GM21526 (cell line): ENCODE results near the gene RADIL.
"Not testable (repeated sequence)": the region's sequence is repeated elsewhere in the genome, so short reads cannot be mapped to it uniquely, and the experiment has no call there.

Experiments used
- ATAC-seq: cut with Tn5 transposase; IDR thresholded peaks from one replicate; pipeline ENCODE4 v1.9.1; 2021; ENCODE audit warnings: moderate library complexity; ENCODE audit not compliant: unreplicated experiment, low FRiP score

Gene RADIL

DNA sequence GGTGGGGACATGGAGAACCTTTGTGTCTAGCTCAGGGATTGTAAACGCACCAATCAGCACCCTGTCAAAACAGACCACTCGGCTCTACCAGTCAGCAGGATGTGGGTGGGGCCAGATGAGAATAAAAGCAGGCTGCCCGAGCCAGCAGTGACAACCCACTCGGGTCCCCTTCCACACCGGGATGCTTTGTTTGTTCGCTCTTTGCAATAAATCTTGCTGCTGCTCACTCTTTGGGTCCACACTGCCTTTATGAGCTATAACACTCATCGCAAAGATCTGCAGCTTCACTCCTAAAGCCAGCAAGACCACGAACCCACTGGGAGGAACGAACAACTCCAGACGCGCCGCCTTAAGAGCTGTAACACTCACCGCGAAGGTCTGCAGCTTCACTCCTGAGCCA, 89.3 kb downstream of the RADIL start:
- ATAC-seq = not testable (repeated sequence)

DNA sequence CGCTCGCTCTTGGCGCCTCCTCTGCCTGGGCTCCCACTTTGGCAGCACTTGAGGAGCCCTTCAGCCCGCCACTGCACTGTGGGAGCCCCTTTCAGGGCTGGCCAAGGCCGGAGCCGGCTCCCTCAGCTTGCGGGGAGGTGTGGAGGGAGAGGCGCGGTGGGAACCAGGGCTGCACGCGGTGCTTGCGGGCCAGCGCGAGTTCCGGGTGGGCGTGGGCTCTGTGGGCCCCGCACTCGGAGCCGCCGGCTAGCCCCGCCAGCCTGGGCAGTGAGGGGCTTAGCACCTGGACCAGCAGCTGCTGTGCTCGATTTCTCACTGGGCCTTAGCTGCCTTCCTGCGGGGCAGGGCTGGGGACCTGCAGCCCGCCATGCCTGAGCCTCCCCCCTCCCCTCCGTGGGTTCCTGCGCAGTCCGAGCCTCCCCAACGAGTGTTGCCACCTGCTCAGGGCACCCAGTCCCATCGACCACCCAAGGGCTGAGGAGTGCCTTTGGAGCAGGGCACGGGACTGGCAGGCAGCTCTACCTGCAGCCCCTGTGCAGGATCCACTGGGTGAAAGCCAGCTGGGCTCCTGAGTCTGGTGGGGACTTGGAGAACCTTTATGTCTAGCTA, 90.0 kb downstream of the RADIL start:
- ATAC-seq = not testable (repeated sequence)

DNA sequence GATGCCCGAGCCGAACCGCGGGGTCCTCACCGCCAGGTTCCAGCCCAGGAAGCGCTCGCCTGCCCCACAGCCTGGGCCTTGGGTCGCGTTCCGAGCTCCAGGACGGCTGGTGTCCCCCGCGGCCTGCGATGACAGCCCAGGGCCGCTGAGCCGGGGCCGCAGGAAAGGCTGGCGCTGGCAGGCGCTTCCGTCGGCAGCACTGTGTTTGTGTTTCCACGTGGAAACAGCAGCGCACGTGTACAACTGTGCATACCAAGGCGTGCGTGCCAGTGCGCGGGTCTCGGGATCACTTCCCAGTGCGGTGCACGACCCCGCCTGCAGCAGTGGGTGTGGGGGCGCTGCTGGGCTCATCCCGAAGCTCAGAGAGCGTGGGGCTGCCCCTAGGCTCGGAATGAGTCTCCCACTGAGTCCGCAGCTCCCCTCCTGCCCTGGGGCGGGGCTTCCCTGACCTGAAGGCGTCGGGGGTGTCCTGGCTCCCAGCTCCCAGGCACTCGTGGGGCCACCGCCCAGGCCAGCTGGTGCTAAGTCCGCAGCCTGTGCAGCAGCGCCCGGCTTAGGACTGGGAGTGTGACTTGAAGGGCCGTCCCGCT, 90.9 kb downstream of the RADIL start:
- ATAC-seq = no peak

DNA sequence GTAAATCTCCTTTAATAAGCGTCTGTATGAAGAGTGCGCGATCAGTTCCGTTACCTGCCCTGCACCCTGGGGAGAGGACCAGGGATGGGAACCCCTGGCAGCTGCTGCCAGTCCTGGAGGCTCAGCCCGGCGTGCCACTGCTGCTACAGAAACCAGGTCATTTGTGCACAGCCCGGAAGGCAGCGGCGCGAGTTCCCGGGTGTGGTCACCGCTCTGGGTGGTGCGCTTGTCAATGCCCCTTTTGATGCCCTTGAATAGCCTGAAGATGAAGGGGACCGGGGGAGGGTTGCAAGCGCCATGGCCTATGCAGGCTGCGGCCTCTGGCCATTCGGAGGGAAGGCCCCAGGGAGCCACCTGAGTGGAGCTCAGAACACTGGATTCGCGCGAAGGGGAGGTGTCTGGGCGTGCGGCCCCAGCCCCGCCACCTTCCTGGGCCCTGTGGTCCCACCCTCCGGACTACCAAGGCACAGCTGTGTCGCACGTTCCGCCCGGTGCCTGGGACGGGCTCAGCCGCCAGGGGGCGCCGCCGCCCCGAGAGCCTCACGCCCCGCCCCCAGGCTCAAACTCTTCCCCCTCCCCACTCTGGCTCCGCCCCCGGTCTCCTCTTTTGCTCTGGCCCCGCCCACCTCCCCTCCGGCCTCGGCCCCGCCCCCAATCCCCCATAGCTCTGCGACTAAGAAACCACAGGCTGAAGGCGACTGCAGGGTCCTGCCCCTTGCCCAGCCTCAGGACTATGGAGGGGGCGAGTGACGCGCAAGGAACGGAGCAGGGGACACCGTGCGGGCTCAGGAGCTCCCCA, 91.6 kb downstream of the RADIL start:
- no peak for ATAC-seq

DNA sequence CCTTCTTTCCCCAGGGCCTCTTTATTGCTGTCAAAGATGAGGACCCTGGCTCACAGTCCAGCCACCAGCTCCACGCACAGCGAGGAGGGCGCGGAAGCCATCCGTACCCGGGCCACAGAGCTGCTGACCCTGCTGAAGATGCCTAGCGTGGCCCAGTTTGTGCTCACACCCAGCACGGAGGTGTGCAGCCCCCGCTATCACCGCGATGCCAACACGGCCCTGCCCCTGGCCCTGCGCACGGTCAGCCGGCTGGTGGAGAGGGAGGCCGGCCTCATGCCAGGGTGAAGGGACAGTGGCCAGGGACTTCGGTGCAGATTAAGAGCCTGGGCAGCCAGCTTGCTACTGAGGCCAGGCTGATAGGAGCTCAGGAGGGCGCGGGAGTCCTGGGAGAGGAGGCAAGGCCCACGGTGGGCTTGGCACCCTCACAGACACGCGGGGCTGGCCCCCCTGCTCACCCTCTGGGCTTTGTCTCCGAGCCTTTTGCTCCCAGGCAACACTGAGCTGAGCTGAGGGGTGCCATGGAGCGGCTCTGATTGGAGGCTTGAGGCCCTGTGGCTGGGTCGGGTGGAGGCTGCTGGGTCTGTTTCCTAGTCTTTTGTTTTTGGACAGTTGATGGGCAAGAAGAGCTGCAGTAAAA, 92.3 kb downstream of the RADIL start:
- ATAC-seq = no peak

DNA sequence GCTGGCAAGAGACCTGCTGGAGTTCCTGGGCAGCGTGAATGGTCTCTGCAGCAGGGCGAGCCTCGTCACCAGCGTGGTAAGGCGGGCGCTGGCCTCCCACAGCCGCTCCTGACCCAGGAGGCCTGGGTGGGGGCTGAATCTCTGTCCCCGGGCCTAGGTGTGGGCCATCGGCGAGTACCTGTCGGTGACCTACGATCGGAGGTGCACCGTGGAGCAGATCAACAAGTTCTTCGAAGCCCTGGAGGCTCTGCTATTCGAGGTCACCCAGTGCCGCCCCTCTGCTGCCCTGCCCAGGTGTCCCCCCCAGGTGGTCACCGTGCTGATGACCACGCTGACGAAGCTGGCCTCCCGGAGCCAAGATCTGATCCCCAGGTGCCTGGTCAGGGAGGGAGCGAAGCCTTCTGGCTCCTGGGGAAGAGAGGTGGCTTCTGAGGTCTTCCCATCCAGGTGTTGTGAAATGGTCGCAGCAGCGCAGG, 93.0 kb downstream of the RADIL start:
- no peak for ATAC-seq

DNA sequence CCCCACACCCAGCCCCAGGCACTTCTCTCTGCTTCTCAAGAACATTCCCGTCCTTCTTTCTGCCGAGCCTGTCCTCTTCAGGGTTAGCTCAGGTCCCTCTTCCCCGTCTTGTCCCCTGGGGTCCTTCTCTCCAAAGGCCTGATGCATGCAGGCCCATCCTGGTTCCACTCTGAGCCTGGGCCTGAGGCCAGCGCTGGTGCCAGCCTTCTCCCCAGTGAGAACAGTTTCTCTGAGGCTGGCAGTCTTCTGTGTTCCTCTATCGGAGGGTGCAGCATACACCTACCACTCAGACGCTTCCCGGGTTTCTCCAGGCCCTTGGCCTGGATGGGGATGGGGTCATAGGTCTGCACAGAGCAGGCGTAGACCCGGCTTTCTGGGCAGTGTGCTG, 93.4 kb downstream of the RADIL start:
- no peak for ATAC-seq

DNA sequence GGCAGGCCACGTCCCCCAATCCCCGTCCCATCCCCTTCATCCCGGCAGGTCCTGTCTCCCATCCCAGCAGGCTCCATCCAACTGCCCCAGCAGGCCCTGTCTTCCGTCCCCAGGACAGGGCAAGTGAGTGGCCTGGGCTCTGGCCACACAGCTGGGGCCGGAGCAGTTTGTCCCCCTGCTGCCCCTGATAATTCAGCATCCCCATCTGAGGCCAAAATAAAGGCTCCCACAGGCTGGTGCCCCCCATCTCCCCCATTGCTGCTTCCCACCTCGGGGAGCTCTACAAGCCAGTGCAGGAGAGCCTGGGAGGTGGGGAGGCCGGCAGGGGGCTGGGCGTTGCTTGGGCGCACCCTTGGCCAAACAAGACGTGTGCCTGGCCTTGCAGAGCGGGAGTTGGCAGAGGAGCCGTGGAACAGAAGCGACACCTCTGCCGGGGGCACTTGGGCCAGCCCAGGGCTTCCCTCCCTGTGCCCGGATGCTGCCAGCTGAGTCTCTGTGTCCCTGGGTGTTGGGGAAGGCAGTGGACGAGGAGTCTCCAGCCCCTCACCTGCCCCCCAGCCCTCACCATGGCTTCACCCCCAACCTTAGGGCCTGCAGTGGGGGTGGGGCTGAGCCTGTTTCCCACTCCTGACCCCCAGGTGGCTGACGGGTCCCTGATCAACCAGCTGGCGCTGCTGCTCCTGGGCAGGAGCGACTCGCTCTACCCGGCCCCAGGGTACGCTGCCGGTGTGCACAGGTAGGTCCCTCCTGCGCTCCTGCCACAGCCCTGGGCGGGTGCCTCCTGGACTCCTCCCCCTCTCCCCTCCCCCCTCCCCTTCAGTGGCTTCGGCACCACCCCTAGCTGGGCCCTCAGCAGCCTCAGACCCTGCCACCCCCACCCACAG, 94.1 kb downstream of the RADIL start:
- no peak for ATAC-seq

DNA sequence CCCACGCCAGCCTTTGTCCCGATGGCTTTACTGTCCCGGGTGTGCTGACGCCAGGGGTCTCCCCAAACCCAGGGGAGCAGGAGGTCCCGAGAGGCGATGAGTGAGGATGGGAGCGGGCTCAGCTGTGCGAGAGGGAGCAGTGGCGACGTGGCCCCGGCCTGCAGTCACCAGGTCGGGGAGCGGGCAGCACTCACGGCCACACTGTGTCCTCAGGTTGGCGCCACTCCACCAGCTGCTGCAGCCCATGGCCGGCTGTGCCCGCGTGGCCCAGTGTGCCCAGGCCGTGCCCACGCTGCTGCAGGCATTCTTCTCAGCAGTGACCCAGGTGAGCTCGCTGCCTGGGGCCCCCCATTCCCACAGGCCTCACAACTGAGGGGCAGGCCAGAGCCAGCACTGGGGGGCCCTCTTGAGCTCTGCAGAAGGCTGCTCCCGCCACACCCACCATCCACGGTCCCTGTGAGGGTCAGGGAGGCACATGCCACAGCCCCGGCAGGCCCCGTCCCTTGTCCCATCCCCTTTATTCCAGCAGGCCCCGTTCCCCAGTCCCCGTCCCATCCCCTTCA, 94.8 kb downstream of the RADIL start:
- ATAC-seq = no peak

DNA sequence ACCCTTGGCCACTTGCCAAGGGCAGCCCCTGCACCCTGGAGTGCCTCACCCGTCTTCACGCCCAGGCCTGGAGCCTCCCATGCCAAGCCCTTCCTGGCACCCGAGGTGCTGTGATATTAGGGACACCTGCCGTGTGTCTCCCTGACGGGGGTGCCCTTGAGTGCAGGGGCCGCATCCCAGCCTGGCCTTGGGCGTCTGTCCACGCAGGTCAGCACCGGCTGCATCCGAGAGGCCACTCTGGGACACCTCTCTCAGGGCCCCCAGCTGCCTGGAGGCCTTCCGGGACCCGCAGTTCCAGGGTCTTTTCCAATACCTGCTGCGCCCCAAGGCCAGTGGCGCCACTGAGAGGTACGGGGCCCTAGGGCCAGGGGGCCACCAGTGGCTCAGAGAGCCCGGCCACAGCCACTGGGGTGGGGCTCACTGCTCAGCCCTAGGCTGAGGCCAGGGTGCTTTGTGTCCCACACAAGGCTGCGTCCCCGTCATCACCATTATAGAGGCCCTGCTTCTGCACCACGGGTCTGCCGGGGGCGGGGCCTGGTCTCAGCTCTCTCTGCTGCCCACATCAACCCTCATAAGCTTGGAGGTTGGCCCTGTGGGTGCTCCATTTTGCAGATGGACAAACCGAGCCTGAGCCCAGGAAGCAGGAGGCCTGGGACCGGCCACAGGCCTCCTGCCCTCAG, 95.4 kb downstream of the RADIL start:
- no peak for ATAC-seq

DNA sequence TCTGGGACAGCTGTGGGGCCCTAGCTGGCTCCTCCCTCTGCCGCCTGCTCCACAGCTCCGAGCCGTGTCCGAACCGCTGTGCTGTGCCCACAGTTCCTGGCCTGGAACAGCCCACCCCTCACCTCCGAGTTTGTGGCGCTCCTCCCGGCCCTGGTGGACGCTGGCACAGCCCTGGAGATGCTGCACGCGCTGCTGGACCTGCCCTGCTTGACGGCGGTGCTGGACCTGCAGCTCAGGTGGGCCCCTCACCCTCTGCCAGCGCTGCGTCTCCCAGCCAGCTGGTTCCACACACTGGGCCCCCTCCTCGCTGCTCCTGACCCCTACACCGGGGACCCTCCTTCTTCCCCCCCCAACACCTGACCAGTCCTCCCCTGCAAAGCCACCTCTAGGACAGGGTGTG, 96.0 kb downstream of the RADIL start:
- no peak for ATAC-seq

DNA sequence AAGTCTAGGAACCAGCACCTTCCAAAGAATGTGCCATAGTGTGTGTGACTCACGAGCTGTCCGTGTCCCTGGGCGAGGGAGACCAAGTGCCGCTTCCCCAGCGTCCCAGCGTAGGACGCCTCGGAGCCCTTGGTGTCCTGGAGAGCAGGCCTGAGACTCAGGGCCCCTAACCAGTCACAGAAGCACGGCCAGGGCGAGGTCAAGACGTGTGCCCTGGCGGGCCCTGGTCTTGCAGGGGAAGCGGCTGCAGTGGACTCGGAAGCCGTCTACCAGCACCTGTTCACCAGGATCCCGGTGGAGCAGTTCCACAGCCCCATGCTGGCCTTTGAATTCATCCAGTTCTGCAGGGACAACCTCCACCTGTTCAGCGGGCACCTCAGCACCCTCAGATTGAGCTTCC, 97.5 kb downstream of the RADIL start:
- ATAC-seq = no peak

DNA sequence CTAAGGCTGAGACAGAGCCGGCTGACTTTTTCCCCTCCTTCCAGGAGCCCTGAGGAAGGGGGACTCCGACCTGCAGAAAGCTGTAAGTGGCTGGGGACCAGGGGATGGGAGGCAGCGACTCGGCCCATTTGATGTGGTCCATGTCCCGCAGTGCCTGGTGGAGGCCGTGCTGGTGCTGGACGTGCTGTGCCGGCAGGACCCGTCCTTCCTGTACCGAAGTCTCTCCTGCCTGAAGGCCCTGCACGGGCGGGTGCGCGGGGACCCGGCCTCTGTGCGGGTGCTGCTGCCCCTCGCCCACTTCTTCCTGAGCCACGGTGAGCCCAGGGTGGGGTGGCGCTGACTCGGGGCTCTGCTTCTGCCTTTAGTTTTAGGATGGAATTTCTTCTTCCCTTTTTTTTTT, 98.1 kb downstream of the RADIL start:
- ATAC-seq = no peak

DNA sequence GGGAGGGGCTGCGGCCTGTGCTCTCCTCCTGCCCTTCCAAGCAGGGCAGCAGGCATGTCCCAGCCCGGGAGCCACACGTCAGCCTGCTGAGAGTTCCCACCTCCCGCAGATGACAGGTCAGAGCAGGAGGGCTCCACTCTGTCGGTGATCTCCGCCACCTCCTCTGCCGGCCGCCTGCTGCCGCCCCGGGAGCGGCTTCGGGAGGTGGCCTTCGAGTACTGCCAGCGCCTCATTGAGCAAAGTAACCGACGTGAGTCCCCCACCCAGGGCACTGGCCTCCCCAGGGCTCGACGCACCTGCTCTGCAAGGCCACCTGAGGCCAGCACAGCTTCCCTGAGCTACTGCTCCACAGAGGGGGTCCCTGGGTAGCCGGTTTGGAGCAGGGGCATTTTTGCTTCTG, 98.7 kb downstream of the RADIL start:
- no peak for ATAC-seq

DNA sequence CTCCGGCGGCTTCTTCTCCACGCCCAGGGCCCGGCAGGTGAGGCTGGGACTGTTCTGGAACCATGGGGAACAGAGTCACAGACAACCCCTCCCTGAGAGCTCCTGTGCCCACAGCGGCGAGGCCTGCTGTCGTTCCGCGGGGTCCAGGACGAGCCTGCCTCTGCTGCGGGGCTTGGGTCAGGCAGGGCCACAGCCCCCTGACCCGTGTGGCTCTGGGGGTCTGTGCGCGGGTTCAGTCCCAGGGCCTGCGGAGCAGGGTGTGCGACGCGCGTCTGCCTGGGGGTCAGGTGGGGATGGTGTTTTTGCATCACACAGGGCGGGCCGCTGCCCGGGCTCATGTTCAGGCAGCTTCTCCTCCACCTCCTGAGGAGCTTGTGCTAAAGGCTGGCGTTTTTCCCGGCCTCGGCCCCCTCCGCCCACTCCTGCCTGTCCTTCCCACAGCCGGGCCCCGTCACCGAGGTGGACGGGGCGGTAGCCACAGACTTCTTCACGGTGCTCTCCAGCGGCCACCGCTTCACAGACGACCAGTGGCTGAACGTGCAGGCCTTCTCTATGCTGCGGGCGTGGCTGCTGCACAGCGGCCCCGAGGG, 99.7 kb downstream of the RADIL start:
- ATAC-seq = no peak

DNA sequence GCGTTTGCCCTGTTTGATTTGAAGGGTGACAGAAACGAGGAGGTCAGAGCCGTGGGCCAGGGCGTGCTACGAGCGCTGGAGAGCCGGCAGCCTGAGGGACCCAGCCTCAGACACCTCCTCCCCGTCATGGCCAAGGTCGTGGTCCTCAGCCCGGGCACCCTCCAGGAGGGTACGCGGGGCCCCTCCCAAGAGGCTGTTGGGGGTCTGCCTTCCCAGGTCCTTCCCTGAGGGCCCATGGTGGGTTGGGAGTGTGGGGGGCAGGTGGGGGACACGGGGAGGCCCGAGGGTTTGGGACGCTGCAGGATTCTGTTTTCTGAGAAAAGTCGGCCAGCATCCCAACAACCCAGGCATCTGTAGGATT, 100.2 kb downstream of the RADIL start:
- ATAC-seq = no peak

DNA sequence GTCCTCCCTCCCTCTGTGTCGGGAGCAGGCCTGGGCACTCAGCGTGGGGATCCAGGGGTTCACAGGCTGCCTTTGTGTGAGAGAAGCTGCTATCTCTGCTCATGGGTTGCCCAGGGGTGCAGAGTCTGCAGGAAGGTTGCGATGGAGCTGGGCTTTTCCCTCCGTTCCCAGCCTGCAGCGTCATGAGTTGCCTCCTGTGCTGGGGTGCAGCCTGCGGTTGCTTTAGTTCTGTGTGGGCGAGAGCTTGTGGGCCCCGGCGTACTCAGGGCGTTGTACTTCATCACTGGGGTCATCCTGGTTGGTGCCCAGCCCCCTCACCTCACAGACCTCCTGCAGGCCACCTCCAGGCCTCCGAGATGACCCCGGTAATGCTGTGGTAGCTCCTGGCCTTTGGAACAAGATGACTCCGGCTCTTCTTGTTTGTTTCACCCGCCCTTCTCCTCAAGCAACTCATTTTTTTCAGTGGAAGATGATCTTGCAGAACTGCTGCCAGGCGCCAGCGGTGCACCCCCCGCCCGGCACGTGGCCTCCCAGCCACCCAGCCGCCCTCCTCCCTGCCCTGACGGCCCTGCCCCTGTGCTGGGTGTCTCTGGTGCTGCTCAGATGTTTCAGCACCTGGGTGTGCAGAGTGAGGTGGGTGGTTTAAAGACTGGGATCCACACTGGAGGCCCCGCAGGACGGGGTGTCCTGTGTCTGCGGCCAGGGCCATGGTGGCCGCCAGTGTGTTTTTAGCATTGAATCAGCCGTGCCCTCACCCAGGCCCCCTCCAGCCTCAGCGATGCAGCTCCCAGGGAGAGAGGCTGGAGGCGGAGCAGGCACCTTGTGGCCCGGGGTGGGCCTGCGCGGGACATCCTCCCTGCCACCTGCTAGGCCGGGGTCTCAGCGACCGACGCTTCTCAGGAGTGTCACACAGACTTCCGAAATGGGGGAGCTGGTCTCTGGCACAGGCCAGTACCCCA, 100.9 kb downstream of the RADIL start:
- ATAC-seq = no peak
